ENCODE measurements around the gene RGS3.

- TF ChIP-seq CTCF (CRISPR knock-in tag; IDR thresholded peaks at IDR 0.05) = no peak
- no peak for TF ChIP-seq POLR2AphosphoS5 (IDR thresholded peaks at IDR 0.05; ENCODE audit: low read depth, low read length)
- TF ChIP-seq MEF2D (CRISPR knock-in tag; IDR thresholded peaks at IDR 0.05) = no peak
- no peak for TF ChIP-seq MAF1 (CRISPR knock-in tag; IDR thresholded peaks at IDR 0.05; ENCODE audit: borderline replicate concordance)
- TF ChIP-seq RAD21 (CRISPR knock-in tag; IDR thresholded peaks at IDR 0.05) = no peak
- no peak for TF ChIP-seq JUN (CRISPR knock-in tag; IDR thresholded peaks at IDR 0.05)
- no peak for TF ChIP-seq IKZF1 (IDR thresholded peaks at IDR 0.05)
- TF ChIP-seq GMEB2 (CRISPR knock-in tag; IDR thresholded peaks at IDR 0.05; ENCODE audit: low read depth) = no peak
- TF ChIP-seq HDAC6 (IDR thresholded peaks at IDR 0.05; ENCODE audit: low read depth, low read length) = no peak
These were observed 114.2 kb downstream of the RGS3 start for GRCh38 chr9:113577525-113578261.
